Liver (tissue), 9 donors: Measurements from ENCODE around the gene CISD2. TPM values are rescaled to one million over a fixed set of nuclear protein-coding genes. Genes with fewer than 3 reads are reported as not detected.
A peak's percentile ranks its signal among the peaks of the same experiment; 100 is the strongest.

Source experiments
- DNase-seq: peaks from one replicate; pipeline ENCODE4 v3.0.0-alpha.2; 2017; ENCODE audit warnings: low spot score
- H3K27ac ChIP-seq, 2 donors: one replicate each; pipeline ENCODE4 v1.7.0; 2013; ENCODE audit warnings: inconsistent platforms in 2 of 2, low read length in 2 of 2, control low read depth in 1 of 2, low read depth in 1 of 2, mild to moderate bottlenecking in 1 of 2
- H3K27me3 ChIP-seq, 4 donors: one replicate each; pipeline versions ENCODE4 v1.6.1 to v1.7.0; 2013; ENCODE audit warnings: low read length in 3 of 4, inconsistent platforms in 1 of 4, mild to moderate bottlenecking in 1 of 4, moderate library complexity in 1 of 4; ENCODE audit not compliant: control insufficient read depth in 4 of 4, insufficient read depth in 4 of 4
- H3K36me3 ChIP-seq, 4 donors: one replicate each; pipeline versions ENCODE4 v1.6.1 to v1.7.0; 2013; ENCODE audit warnings: low read length in 3 of 4, mild to moderate bottlenecking in 3 of 4, low read depth in 1 of 4, moderate library complexity in 1 of 4; ENCODE audit not compliant: control insufficient read depth in 4 of 4, insufficient read depth in 3 of 4
- H3K4me1 ChIP-seq, 4 donors: one replicate each; pipeline versions ENCODE4 v1.6.1 to v1.7.0; 2013; ENCODE audit warnings: low read length in 3 of 4, mild to moderate bottlenecking in 3 of 4, moderate library complexity in 1 of 4; ENCODE audit not compliant: control insufficient read depth in 4 of 4, insufficient read depth in 4 of 4
- H3K4me3 ChIP-seq, 3 donors: one replicate each; pipeline versions ENCODE4 v1.6.1 to v1.7.0; 2013; ENCODE audit warnings: low read length in 3 of 3, control low read depth in 1 of 3, low read depth in 1 of 3, mild to moderate bottlenecking in 1 of 3
- H3K9ac ChIP-seq, 2 donors: one replicate each; pipeline ENCODE4 v1.7.0; 2013; ENCODE audit warnings: low read length in 2 of 2, mild to moderate bottlenecking in 2 of 2, moderate library complexity in 2 of 2, control low read depth in 1 of 2, low read depth in 1 of 2
- H3K9me3 ChIP-seq, 4 donors: one replicate each; pipeline versions ENCODE4 v1.6.1 to v1.7.0; 2013; ENCODE audit warnings: low read length in 3 of 4; ENCODE audit not compliant: control insufficient read depth in 4 of 4
- ATF3 ChIP-seq: IDR thresholded peaks from 2 replicates; pipeline ENCODE4 v1.6.1; 2016; ENCODE audit warnings: antibody characterized with exemption
- EGR1 ChIP-seq, 2 donors: IDR thresholded peaks; 2 replicates each; pipeline ENCODE4 v1.6.1; 2016 to 2018; ENCODE audit warnings: antibody characterized with exemption in 2 of 2, low read depth in 2 of 2
- FOXA1 ChIP-seq: IDR thresholded peaks from 2 replicates; pipeline ENCODE4 v1.6.1; 2016; ENCODE audit warnings: antibody characterized with exemption
- FOXA2 ChIP-seq: IDR thresholded peaks from 2 replicates; pipeline ENCODE4 v1.6.1; 2016; ENCODE audit warnings: antibody characterized with exemption
- GABPA ChIP-seq, 2 donors: IDR thresholded peaks in 1 of 2; conservative IDR thresholded peaks in 1 of 2; 2 replicates each; pipeline ENCODE4 v1.6.1; 2016; ENCODE audit warnings: antibody characterized with exemption in 2 of 2, mild to moderate bottlenecking in 1 of 2, moderate library complexity in 1 of 2
- HNF4A ChIP-seq, 2 donors: conservative IDR thresholded peaks; 2 replicates each; pipeline ENCODE4 v1.6.1; 2016; ENCODE audit warnings: antibody characterized with exemption in 2 of 2, mild to moderate bottlenecking in 2 of 2
- JUND ChIP-seq, 2 donors: IDR thresholded peaks; 2 replicates each; pipeline ENCODE4 v1.6.1; 2016; ENCODE audit warnings: antibody characterized with exemption in 2 of 2
- NR2F2 ChIP-seq: IDR thresholded peaks from 2 replicates; pipeline ENCODE4 v1.6.1; 2016; ENCODE audit warnings: antibody characterized with exemption
- RAD21 ChIP-seq, 2 donors: IDR thresholded peaks; 2 replicates each; pipeline ENCODE4 v1.6.1; 2016; ENCODE audit warnings: antibody characterized with exemption in 2 of 2, mild to moderate bottlenecking in 2 of 2
- RXRA ChIP-seq, 2 donors: IDR thresholded peaks; 2 replicates each; pipeline ENCODE4 v1.6.1; 2017 to 2018; ENCODE audit warnings: antibody characterized with exemption in 2 of 2, mild to moderate bottlenecking in 1 of 2
- SP1 ChIP-seq: IDR thresholded peaks from 2 replicates; pipeline ENCODE4 v1.6.1; 2018; ENCODE audit warnings: antibody characterized with exemption, mild to moderate bottlenecking
- TAF1 ChIP-seq: conservative IDR thresholded peaks from 2 replicates; pipeline ENCODE4 v1.6.1; 2016; ENCODE audit warnings: antibody characterized with exemption, mild to moderate bottlenecking
- YY1 ChIP-seq: IDR thresholded peaks from 2 replicates; pipeline ENCODE4 v1.6.1; 2016; ENCODE audit warnings: antibody characterized with exemption, mild to moderate bottlenecking
- ZBTB33 ChIP-seq: IDR thresholded peaks from 2 replicates; pipeline ENCODE4 v1.6.1; 2016; ENCODE audit warnings: antibody characterized with exemption
- WGBS: extraction: QIAGEN DNeasy Blood & Tissue Kit; methylation state at CpG from one replicate; pipeline ENCODE4 v1.1.7; 2013; 5-methylcytosine and 5-hydroxymethylcytosine counted together
- polyA plus RNA-seq, 2 donors: library from polyadenylated mRNA; stranded (reverse) in 1 of 2; unstranded in 1 of 2; fragments of 200-250 nt in 1 of 2; fragments of >200 nt in 1 of 2; fragmentation: Nextera tagmentation in 1 of 2; extraction: Ambion mirVana in 1 of 2; gene quantifications; one replicate each; pipeline versions ENCODE4 v1.2.1 to v1.2.3, GENCODE V29; 2013 to 2015
- total RNA-seq, 2 donors: library from RNA; depleted of rRNA; stranded (reverse); fragments of >200 nt; gene quantifications; one replicate each; pipeline ENCODE4 v1.2.3, GENCODE V29; 2014
- TF ChIP-seq, protein P1 (sequence below): IDR thresholded peaks from 2 replicates; pipeline ENCODE4 v1.6.1; 2016; ENCODE audit warnings: antibody characterized with exemption
- TF ChIP-seq, protein P2 (sequence below): fragments of 150-350 bp; IDR thresholded peaks from 2 replicates; pipeline ENCODE4 v1.5.1; 2017; ENCODE audit warnings: improper control_type of control experiment, low read depth, low read length; ENCODE audit not compliant: missing input control
- donor health status: healthy.
- donor health status: healthy.
- donor health status: healthy.
- donor health status: healthy.
- donor health status: healthy.

Gene CISD2
- total and polyA plus RNA-seq, 4 donors = 31.5 to 83.2 (median 54.9) TPM

GRCh38 chr4:102825261-102826091 lies 43.3 kb upstream of the CISD2 start (continued):
- TF ChIP-seq ZBTB33 (peak; percentile 57), ATF3 (peak; percentile 8), JUND (IDR thresholded peaks at IDR 0.05) (no peak), HNF4A (conservative IDR thresholded peaks at IDR 0.05) (no peak), RXRA (IDR thresholded peaks at IDR 0.05) (no peak), FOXA1 (no peak), GABPA (IDR thresholded peaks at IDR 0.05 in 1 of 2, conservative IDR thresholded peaks at IDR 0.05 in 1 of 2) (peak; percentile 52 to 66), FOXA2 (no peak), NR2F2 (no peak), YY1 (peak; percentile 98), EGR1 (IDR thresholded peaks at IDR 0.05; ENCODE audit: low read depth in 2 of 2) (no peak), RAD21 (IDR thresholded peaks at IDR 0.05) (no peak)
- TF ChIP-seq, protein P1, sequence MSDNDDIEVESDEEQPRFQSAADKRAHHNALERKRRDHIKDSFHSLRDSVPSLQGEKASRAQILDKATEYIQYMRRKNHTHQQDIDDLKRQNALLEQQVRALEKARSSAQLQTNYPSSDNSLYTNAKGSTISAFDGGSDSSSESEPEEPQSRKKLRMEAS = no peak

GRCh38 chr4:102826105-102826889 lies 42.5 kb upstream of the CISD2 start:
- under 1% methylated on average over 38 of the region's 38 CpGs for WGBS
- TF ChIP-seq, protein P2, sequence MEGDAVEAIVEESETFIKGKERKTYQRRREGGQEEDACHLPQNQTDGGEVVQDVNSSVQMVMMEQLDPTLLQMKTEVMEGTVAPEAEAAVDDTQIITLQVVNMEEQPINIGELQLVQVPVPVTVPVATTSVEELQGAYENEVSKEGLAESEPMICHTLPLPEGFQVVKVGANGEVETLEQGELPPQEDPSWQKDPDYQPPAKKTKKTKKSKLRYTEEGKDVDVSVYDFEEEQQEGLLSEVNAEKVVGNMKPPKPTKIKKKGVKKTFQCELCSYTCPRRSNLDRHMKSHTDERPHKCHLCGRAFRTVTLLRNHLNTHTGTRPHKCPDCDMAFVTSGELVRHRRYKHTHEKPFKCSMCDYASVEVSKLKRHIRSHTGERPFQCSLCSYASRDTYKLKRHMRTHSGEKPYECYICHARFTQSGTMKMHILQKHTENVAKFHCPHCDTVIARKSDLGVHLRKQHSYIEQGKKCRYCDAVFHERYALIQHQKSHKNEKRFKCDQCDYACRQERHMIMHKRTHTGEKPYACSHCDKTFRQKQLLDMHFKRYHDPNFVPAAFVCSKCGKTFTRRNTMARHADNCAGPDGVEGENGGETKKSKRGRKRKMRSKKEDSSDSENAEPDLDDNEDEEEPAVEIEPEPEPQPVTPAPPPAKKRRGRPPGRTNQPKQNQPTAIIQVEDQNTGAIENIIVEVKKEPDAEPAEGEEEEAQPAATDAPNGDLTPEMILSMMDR = no peak
- TF ChIP-seq GABPA (IDR thresholded peaks at IDR 0.05 in 1 of 2, conservative IDR thresholded peaks at IDR 0.05 in 1 of 2) (no peak), EGR1 (IDR thresholded peaks at IDR 0.05; ENCODE audit: low read depth in 2 of 2) (no peak), ZBTB33 (no peak), SP1 (no peak), TAF1 (peak; percentile 46)
- TF ChIP-seq, protein P1 = no peak
- peak overlapping the region; percentile 99 to 100 for H3K9ac ChIP-seq
- H3K9me3 ChIP-seq = no peaks in the 10 kb centered on the region
- H3K4me3 ChIP-seq = peak overlapping the region; percentile 78 to 99 (median 98)
- DNase-seq = peak; percentile 80
- H3K4me1 ChIP-seq = peaks cover 6 to 37% (median 25%) of the 10 kb centered on the region in 4 donors
- H3K27ac ChIP-seq = peak overlapping the region; percentile 100
- H3K27me3 ChIP-seq = no peaks in the 10 kb centered on the region
- H3K36me3 ChIP-seq = peaks cover 0 to 2% (median 0%) of the 10 kb centered on the region in 4 donors
